Renal cortex interstitium (tissue), 11 donors: Measurements from ENCODE around the gene C4A. TPM values are rescaled to one million over a fixed set of nuclear protein-coding genes. Genes with fewer than 3 reads are reported as not detected.

Experiments
- DNase-seq, 11 donors: peaks; one replicate each; pipeline ENCODE4 v3.0.0-alpha.2; 2013; ENCODE audit warnings: low read depth in 9 of 11, low spot score in 4 of 11; ENCODE audit errors: extremely low read depth in 1 of 11
- polyA plus RNA-seq, 3 donors: library from polyadenylated mRNA; unstranded; fragments of 120-200 nt; gene quantifications; one replicate each; pipeline ENCODE4 v1.2.1, GENCODE V29; 2013; ENCODE audit not compliant: insufficient read length in 3 of 3

C4A gene
- polyA plus RNA-seq, 3 donors: 15.7 to 22.4 (median 22.4) TPM

DNA sequence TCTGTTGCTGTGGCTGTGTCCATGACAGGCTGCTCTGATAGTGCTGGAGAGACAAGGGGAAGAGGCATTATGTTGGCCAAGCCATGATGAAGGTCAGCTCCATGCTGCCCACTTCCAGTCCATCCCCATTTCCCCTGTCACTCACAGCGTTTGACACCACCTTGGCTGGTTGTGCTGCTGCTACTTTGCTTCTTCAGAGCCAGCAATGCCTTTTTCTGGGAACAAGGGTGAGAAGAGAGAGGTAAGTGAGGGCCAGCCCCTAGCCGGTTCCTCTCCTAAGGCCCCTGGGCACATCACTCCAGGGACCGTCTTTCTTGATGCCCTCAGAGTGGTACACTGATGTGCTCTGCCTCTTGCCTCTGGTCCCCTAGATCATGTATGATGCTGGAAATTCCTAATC, 25.1 kb upstream of the C4A start:
- no peak for DNase-seq

DNA sequence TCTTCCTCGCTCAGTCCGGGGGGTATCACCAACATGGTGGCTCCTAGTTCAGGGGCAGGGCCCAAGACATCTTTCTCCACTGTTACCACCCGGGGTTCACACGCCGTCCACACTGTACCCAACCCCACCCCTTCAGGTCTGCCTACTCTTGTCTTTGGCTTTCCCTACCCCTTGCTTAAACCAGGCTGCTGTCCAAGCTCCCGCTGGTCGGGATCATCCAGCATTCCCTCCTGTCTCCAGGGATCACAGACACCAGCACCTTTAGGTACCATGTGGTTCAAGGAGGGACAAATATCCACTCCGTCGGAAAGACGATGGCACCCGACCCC, 23.5 kb upstream of the C4A start:
- DNase-seq: no peak

DNA sequence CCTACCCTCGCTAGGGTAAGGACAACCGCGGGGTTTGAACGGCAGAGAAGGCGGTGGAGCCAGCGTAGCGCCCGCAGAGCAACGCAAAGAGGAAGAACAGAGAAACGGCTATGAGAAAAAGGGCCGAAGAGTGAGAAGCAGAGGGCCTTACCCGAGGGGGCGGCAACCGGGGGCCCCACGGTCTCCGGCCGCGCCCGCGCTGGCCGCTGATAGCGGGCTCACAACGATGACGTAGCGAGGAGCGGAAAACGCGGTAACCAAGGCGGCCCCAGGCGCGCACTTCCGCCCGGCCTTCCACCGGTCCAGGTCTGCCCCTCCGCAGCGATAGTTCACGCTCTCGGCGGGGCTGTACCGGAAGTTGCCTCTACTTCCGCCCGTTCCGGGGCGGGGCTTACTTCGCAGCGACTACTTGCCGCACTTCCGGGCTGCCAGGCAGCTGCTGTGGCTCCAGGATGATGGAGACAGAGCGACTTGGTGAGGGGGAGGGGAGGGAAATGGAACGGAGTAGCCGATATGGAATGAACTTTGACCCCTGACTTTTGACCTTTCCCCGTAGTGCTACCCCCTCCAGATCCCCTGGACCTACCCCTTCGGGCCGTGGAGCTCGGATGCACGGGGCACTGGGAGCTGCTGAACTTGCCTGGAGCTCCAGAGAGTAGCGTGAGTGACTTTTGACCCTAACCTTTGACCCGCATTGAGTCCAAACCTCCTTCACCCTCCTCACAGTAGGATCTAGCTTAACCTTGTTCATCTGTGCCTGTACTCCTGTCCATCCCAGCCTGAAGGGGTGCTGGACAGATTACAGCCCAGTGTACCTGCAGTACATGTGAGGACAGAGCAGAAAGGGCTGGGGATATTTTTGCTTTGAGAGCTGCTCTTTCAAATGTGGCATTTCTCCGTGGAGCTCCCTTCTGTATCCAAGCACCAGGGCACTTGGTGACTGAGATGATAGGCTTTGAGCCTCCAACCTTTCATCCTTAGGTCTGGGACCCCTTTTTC, 22.8 kb upstream of the C4A start, which contains the start of the genes NELFE and SKIC2:
Gene NELFE, minus strand, starts transcription at position 231 of the 999 bp plus-strand sequence. CDS start 525 bp downstream, outside the sequence.
Gene SKIC2, plus strand, starts transcription at position 435 of the 999 bp plus-strand sequence. Its CDS starts 18 bp downstream, at position 453.
- peak; percentile 94 to 97 (median 97) for DNase-seq

DNA sequence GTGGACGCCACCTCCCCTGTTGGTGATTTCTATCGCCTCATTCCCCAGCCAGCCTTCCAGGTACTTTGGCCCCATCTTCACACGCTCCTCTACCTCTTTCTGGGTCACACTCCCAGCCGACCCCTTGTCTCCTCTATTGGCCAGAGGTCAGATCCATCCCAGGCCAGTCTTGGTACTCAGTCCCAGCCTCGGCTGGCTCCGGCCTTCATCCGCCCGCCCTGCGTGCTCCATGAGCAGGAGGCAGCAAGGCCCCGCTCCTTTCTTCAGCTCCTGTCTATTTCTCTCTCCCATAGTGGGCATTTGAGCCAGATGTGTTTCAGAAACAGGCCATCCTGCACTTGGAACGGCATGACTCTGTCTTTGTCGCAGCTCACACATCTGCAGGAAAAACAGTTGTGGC, 20.2 kb upstream of the C4A start:
- no peak for DNase-seq

DNA sequence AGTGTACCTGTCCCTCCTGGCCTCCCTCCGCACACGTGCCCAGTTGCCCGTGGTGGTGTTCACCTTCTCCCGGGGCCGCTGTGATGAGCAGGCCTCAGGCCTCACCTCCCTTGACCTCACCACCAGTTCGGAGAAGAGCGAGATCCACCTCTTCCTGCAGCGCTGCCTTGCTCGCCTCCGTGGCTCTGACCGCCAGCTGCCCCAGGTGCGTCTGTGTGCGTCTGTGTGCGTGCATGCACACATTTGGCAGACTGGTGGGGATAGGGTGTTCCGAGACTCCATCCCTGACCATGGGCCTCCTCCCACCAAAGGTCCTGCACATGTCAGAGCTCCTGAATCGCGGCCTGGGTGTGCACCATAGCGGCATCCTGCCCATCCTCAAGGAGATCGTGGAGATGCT, 17.9 kb upstream of the C4A start:
- no peak for DNase-seq

DNA sequence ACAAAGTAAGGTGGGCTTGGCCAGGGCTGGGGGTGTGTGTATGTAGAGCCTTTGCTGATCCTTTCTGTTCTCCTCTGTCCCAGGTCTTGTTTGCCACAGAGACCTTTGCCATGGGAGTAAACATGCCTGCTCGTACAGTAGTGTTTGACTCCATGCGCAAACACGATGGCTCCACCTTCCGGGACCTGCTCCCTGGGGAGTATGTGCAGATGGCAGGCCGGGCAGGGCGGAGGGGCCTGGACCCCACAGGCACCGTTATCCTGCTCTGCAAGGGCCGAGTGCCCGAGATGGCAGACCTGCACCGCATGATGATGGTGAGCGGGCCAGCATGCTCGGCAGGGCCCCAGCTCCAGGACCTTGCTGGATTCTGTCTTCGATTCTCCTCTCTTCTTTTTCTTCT, 16.2 kb upstream of the C4A start:
- DNase-seq: no peak

DNA sequence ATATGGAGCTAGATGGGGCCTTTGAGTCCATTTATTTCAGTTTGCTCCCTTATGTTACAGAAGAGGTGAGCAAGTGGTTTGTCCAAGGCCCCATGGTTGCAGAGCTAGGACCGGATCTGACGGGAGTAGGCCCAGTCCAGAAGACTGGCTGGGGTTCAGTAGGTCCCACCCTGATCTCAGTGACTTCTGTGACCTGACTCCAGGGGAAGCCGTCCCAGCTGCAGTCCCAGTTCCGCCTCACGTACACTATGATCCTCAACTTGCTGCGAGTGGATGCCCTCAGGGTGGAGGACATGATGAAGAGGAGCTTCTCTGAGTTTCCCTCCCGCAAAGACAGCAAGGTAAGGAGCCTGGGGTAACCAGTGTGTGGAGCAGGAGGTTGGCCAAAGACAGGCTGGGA, 15.4 kb upstream of the C4A start:
- DNase-seq: no peak

DNA sequence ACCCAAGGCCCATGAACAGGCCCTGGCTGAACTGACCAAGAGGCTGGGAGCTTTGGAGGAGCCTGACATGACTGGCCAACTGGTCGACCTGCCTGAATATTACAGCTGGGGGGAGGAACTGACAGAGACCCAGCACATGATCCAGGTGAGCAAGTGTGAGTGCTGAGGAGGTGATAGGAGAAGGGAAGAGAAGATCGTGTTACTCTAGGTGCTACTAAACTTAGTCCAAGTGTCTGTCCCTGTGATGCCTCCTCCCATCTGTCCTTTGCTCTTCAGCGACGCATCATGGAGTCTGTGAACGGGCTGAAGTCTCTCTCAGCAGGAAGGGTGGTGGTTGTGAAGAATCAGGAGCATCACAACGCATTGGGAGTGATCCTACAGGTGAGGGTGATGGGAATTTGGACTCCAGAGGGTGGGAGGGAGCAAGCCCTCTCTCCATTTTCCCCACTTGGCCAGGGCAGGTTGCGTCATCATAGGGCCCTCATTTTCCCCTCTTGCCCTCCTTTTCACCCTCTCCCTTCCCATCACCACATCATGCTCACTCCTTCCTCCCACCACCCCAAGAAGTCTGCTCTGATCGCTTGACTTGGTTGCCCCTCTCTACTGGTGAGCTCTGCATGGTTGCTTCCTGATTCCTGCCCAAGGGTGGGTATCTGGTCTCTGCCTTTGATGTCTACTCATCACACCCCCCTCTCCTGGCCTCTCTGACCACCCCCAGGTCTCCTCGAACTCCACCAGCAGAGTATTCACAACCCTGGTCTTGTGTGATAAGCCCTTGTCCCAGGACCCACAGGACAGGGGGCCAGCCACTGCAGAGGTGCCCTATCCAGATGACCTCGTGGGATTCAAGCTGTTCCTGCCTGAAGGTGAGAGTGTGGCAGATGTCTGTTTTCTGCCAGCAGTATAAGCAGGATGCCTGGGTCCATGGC, 14.6 kb upstream of the C4A start:
- no peak for DNase-seq

DNA sequence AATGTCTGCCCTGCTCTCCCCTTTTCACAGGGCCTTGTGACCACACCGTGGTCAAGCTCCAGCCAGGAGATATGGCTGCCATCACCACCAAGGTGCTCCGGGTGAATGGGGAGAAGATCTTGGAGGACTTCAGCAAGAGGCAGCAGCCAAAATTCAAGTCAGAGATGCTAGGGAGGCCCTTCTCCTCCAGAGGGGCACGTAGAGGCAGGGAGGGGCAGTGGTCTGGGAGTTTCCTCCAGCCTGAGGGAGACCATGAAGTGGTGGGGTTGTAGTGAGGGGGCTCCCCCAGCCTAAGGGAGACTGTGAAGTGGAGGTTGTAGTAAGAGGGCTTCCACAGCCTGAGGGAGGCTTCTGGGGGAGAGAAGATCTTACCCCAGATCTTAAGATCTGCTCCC, 13.9 kb upstream of the C4A start:
- DNase-seq: no peak

DNA sequence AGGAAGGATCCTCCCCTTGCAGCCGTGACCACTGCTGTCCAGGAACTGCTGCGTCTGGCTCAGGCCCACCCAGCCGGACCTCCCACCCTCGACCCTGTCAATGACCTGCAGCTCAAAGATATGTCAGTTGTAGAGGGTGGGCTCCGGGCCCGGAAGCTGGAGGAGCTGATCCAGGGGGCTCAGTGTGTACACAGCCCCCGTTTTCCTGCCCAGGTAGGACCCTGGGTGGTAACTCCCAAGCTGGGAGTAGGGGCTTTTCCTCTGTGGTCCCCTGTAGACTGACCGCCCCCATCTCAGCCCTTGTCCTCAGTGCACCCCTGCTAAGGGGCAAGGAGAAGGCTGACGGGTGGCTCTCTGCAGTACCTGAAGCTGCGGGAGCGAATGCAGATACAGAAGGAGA, 13.5 kb upstream of the C4A start:
- no peak for DNase-seq

DNA sequence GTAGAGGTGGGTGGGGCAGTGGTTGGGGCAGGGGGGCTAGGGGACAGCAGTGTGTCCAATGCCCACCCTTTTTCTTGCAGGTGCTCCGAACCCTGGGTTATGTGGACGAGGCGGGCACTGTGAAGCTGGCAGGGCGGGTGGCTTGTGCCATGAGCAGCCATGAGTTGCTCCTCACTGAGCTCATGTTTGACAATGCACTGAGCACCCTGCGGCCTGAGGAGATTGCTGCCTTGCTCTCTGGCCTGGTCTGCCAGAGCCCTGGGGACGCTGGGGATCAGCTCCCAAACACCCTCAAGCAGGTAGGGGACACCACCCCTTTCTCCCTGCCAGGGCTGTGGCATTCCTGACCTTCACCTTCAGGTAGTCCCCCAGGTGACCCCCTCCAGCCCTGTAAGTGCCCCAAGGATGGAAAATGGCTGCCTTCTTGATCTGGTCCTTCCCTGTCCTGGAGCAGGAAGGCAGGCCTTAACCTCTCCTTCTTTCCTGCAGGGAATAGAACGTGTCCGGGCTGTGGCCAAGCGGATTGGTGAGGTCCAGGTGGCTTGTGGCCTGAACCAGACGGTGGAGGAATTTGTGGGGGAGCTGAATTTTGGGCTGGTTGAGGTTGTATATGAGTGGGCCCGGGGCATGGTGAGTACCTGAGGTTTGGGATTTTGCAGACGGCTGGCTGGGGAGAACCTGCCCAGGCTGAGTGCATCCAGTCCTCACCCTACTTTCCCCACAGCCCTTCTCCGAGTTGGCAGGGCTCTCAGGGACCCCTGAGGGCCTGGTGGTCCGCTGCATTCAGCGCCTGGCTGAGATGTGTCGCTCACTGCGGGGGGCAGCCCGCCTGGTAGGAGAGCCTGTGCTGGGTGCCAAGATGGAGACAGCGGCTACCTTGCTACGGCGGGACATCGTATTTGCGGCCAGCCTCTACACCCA, 12.8 kb upstream of the C4A start:
- DNase-seq: no peak

DNA sequence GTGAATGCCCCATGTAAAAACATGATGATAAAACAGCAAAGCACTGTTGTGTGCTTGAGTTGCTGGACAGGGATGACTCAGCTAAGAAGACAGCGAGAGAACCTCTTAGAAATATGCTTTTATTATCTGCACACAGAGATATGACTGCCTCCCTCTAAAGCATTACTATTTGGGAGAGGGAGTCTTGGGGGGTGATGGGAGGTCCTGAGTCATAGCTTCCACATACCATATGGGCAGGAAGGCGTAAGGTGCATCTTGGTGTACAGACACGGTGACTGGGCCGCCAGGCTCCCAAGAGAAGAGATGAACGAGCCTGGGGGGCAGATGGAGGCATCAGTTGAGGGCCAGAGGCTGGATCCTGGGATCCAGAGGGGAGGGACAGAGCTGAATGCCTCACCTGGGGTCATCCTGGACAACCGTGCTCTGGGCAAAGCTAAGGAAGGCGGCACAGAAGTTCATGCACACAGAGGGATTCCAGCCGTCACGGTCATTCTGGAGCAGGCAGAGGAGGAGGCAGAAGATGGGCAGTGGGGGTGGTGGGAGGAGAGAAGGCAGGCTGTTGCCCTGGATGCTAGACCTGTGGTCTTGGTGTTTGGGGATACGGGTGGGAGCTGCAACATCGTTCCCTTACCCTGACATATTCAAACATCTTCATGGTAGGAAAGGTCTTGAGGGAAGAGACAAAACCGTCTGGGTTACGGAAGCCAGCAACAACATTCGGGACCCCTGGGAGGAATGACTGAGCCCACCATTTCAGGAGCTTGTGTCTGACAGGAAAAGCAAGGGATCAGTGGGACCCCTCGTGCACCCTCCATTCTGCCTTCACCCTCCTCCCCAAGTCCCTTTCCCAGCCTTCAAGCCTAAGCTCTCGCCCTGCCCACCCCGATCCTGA, 11.9 kb upstream of the C4A start:
- DNase-seq: no peak

DNA sequence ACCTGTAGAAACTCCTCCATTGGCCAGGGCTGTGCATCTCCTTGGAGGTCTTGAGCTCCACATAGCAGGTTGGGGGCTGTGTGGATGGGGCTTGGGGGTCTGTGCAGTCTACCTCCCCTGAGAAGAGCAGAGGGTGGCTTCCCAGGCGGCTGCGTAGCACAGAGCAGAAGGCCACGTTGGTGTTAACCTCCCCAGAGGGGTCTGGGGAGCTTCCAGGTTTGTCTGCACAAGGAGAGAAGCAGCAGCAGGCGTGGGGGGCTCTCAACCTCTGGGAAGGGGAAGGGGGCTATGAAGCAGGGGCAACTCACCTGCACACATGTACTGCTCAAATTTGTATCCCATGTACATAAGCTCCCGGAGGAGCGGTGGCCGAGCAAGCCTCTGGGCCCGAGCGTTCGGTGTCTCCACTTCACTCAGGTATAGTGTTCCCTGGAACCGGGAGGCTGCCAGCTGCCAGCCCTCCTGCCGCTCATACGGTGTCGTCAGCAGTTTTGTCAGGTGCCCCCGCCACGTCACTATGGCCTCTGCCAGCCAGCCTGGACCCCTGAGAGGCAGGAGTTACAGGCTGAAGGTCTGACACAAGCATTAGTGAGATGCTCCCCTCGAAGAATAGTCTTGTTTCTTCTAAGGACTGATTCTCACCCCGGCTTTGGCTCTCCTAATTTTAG, 11.1 kb upstream of the C4A start:
- no peak for DNase-seq

DNA sequence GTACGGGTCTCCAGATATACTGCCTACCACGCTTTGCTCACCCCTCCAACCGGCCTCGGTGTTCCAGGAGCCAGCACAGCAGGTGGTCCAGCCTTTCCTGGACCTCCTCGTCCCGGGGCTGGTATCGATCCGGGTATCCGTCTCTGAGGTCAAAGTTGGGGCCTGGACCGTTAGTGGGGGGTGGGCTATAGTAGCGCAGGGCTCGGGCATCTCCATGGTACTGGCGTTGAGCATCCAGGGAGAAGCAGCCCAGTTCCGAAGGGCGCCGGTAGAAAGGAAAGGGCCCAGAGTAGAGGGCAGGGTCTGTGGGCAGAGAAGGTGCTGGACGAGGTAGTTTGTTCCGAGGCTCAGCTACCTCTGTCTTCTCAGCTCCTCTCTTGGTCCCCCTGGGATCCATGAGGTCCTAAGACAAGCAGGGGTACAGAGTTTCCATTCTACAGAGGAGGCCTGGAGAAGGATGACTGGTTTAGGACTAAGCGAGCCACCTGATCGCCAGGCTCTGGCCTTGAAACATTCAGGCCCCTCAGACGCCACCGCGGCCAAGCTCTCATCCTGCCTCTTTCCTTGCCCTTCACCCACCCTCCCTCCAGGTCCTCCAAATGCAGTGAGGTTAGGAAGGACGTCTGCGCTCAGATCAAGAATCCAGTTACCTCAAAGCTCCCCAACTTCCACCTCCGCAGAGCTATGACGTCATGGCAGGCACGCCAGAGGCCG, 10.4 kb upstream of the C4A start:
- no peak for DNase-seq

DNA sequence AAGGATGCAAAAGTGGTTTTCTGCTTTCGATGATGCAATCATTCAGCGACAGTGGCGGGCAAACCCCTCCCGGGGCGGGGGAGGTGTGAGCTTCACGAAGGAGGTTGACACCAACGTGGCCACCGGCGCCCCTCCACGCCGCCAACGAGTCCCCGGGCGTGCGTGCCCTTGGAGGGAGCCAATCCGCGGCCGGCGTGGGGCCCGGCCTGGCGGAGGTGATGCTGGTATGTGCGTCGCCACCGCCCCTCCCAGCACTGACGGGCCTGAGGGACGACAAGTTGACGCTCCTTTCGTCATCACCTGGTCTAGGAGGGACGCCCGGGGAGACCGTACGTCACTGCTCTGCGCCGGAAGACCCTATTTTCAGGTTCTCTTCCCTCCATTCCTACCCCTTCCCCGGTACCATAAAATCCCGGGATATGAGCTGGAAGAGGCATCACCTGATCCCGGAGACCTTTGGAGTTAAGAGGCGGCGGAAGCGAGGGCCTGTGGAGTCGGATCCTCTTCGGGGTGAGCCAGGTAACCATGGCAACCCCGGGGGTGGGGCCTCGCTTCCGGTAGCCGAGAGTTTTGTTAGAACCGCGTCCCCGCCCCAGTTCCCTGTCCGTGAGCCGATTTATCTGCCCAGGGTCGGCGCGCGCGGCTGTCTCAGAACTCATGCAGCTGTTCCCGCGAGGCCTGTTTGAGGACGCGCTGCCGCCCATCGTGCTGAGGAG, 9.7 kb upstream of the C4A start, which contains the start of gene DXO:
Gene DXO, minus strand, starts transcription at position 146 of the 716 bp plus-strand sequence. CDS start 463 bp downstream, outside the sequence.
- peak; percentile 93 to 98 (median 96) for DNase-seq
